CD4-positive, alpha-beta T cell treated with Interleukin-4 for 1 hour (primary cell): ENCODE data around the gene ING3.

Experiments
- DNase-seq, 2 donors: peaks; one replicate each; pipeline ENCODE4 v3.0.0-alpha.2; 2020 to 2022

Gene ING3

GRCh38 chr7:121005996-121006584 lies 55.5 kb downstream of the ING3 start:
- no peak for DNase-seq

- DNase-seq = no peak
These were observed 56.2 kb downstream of the ING3 start for GRCh38 chr7:121006711-121007315.

DNA sequence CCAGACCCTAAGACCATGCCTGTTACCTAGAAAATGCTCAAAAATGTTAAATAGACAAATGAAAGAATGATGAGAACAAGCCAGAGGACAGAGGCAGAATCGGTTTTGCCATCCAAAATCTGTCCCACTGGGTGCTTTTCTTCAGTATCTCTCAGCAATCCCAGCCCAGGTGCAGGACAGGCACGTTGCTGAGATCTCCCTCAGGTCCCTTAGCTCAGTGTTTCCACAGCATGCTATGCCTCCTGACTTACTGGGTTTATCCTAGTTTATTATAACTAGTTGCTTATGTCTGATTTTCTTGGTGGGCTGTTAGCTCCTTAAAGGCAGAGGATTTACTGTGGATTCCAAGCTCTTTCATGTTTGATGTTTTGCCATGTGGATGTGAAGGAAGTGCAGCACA lies 58.2 kb downstream of the ING3 start:
- DNase-seq = no peak

DNA sequence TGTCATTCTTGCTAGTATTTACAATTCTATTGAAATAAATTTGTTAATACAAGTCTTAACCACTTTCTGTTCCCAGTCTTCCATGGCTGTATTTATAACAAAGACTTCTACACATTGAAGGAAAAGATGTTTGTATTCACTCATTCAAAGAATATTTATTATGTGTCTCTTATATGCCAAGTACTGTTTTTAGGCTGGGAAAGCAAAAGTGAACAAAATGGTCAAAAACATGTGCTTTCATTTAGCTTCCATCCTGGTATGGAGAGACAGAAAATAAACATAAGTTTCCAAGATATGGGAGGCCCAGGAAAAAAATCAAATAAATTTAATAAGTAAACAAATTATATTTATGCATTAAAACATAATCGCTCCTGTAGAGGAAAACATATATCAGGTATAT lies 60.8 kb downstream of the ING3 start:
- no peak for DNase-seq

DNA sequence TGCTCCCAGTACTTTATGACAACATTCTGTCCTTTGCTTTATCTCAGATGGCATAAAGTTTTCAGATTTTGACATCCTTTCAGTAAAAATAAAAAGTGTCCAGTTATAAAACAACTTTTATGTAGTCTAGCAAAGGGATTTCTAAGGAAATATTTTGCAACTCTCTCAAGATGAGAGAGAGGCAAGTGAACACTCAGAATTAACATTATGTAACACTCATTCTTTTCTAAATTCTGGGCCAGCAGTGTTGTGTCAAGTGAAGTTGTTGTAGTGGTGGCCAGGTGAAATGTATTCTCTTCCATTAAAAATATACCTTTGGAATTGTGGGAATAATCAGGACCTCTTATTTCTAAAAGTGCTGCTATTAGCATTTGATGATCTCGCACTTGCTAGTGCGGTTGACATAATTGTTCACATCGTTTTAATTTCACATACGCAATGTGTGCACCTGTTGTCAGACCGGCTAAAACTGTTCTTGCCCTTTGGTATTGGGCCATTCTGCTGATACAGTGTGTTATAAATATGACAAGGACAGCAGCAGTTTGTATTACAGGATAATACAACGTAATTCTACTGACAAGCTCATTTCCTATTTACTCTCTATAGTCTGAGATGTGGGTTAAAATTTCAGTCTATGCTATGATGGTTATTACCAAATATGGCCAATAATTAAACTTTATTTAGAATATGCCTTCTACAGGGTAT lies 61.7 kb downstream of the ING3 start:
- no peak for DNase-seq

DNA sequence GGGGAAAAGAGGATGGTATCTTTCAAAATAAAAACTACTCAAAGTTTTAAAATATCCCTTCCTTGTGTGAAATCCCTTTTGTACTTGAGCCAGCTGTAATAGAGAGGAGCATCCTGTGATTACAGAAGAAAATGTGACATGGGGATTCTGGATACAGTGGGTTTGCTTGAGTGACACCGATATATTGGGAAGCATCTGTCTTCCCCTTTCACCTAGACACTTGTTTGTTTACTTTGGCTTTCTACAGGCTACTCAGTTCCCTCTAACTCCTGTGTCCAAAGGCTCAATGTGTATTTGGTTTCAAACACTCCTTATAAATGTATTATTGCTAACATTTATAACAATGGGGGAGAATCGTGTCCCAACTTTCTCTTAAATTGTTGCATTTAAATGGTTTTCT lies 62.3 kb downstream of the ING3 start:
- DNase-seq = no peak

DNA sequence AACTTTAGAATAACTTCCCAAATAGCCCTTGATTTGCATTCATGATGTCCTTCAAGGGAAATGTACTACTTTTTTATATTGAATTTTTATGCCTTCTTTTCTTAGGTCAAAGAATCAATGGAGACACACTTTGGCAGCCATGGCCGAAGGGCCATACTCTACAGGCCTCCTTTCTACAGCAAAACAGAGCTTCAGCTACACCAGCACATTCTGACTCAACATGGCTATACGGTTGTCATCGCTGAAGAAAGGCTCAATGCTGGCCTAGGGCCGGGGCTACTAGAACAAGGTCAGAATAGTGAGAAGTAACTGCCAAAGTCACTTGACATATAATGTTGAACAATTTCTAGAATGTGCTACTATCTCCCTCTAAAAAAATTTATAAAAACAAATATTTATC lies 65.0 kb downstream of the ING3 start:
- DNase-seq = no peak

- no peak for DNase-seq
These were observed 66.4 kb downstream of the ING3 start for GRCh38 chr7:121016966-121017365.

- DNase-seq = no peak
These were observed 67.0 kb downstream of the ING3 start for GRCh38 chr7:121017586-121017985.

DNA sequence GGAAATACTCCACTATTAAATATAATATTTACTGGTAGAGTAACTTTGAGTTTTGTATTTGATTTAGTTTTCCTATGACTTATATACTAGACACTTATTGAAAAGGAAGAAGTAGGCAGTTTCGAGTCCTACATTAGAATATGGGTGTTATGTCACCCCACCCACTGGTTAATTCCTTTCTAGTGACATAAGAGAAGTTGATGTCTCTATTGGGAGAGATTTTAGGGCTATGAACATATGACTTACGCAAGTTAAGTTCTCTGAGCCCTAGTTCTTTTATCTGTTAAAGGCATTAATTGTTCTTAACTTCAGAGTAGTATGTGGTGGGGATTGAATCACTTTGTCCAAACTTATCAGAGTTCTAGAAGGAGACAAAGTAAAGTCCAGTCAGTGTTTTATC lies 68.4 kb downstream of the ING3 start:
- DNase-seq = no peak

DNA sequence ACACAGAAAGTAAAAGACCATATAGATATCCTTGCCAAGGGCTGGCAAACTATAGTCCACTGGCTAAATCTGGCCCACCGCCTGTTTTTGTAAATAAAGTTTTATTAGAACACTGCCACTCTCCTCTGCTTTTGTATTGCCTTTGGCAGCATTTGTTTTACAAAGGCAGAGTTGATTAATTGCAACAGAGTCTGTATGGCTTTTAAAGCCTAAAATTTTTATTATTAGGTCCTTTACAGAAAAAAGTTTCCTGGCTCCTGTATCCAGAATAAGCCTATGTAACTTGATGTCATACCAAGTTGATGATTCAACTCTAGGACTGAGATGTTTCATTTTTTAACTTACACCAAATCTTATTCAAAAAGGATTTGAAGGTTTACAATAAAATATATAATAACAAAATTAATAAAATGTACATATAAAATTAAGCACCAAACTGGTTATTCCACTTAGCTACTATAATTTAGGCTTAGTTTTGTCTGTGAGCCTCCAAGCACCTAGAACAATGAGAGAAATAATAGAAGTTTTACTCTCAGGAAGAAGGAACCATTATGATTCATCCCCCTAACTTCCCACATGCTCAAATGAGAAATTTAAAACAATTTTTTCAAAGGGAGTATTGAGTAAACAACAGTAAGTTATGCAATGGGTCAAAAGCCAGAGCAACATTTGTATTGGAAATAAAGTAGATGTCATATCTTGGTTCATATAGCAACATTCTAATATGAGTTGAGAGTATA lies 69.8 kb downstream of the ING3 start:
- DNase-seq = peak in 1 of 2 donors; percentile 3

- no peak for DNase-seq
These were observed 70.7 kb downstream of the ING3 start for GRCh38 chr7:121020989-121021969.

GRCh38 chr7:121023194-121023593 lies 72.6 kb downstream of the ING3 start:
- DNase-seq = no peak

DNA sequence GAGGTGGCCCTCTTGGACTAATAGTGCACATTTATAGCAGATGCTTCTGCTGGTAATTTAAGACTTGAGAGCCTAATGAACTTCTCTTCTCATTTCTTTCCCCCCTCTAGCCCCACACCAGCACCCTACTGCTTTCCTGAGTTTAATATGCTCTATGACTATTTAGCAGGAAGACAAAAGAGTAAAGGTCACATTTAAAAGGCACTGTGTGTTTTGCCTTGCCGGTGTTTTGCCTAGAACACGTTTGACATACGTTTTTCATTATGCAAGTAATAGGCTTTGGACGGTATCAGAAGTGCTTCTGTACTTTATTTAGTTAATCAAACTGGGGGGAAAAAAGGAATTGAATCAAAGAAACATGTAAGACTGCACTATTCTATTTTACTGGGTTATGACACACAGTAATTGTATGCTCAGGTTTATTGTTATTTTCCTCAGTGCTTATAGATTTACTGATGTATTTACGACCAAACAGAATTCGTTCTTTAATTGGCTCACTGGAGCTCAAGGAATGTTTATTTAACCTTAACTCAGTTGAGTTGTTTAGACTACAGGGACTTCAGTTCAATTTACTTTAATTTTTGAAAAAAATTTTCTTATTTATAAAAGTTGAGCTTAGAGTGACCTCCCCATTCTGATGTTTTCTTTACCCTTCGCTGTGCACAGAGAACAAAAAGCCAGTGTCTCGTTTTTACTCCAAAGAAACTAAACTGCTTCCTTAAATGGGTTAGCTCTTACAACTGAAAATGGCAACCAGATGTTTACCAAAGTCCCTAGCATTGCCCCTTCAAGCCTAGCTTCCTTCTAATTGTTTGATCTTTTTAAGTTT lies 73.3 kb downstream of the ING3 start:
- no peak for DNase-seq

DNA sequence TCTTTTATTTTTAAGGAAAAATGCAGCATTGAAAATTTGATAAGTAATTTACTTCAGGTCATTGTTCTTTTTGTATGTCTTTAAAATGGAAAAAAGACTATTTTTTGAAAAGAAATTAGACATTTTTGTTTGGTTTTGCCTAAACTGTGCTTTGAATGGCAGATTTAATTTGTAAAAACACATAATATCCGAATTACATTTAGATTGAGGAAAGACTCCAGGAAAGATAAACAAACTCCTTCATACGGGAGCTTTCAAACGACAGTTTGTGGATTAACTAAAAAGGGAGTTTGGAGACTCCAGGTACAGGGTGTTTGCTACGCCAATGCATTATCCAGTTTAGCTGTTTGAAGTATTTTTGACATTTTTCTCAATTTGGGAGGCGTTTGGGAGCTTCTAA lies 74.0 kb downstream of the ING3 start:
- DNase-seq = no peak

- no peak for DNase-seq
These were observed 75.6 kb downstream of the ING3 start for GRCh38 chr7:121026159-121026558.

GRCh38 chr7:121026577-121027111 lies 76.1 kb downstream of the ING3 start:
- no peak for DNase-seq
